IMR-90 (cell line): ENCODE data around the gene LRRTM4. TPM values are rescaled to one million over a fixed set of nuclear protein-coding genes. Genes with fewer than 3 reads are reported as not detected.

ENCODE experiments used
- ATAC-seq: fragments of 200-7000 bp; cut with Tn5 transposase; 2 replicates; pipeline ENCODE4 v1.9.1; 2020; ENCODE audit warnings: low read depth, mild to moderate bottlenecking, moderate library complexity
- BruUV-seq: library from RNA; stranded (reverse); fragments of 400-500 nt; replicated peaks from 2 replicates; lab custom pipeline; 2021; lab: Mats Ljungman, UMichigan
- CTCF ChIA-PET: fragments of 300-600 bp; formaldehyde crosslinking; extraction: SDS; loops from one replicate; lab custom pipeline; 2021; ENCODE audit warnings: antibody characterized with exemption; lab: Yijun Ruan, JAX
- POLR2A ChIA-PET: fragments of 300-600 bp; sonication (Branson Sonifier 250); formaldehyde crosslinking; loops from one replicate; lab custom pipeline; 2022; ENCODE audit warnings: antibody characterized with exemption; ENCODE audit not compliant: unreplicated experiment; lab: Charles Lee
- DNase-seq: peaks from one replicate; pipeline ENCODE4 v3.0.0; 2013
- H2AFZ ChIP-seq: replicated peaks from 2 replicates; pipeline ENCODE3; 2013; ENCODE audit warnings: low read length, mild to moderate bottlenecking; ENCODE audit not compliant: poor library complexity
- H2AK5ac ChIP-seq: 2 replicates; pipeline ENCODE4 v1.6.1; 2013; ENCODE audit warnings: low read depth, low read length, inconsistent platforms
- H2AK9ac ChIP-seq: replicated peaks from 2 replicates; pipeline ENCODE3; 2013; ENCODE audit warnings: mild to moderate bottlenecking, low read depth, low read length, moderate library complexity; ENCODE audit not compliant: poor library complexity
- H2BK120ac ChIP-seq: 2 replicates; pipeline ENCODE4 v1.6.1; 2013; ENCODE audit warnings: low read depth, low read length, inconsistent platforms
- H2BK15ac ChIP-seq: 3 replicates; pipeline ENCODE4 v1.6.1; 2013; ENCODE audit warnings: low read depth, low read length, inconsistent platforms
- H2BK20ac ChIP-seq: 2 replicates; pipeline ENCODE4 v1.6.1; 2013; ENCODE audit warnings: low read depth, mild to moderate bottlenecking, inconsistent platforms, low read length, moderate library complexity
- H2BK5ac ChIP-seq: 2 replicates; pipeline ENCODE4 v1.6.1; 2013; ENCODE audit warnings: mild to moderate bottlenecking, low read depth, low read length, inconsistent platforms; ENCODE audit not compliant: poor library complexity, severe bottlenecking
- H3K14ac ChIP-seq: replicated peaks from 2 replicates; pipeline ENCODE4 v1.6.1; 2013; ENCODE audit warnings: low read depth, low read length, inconsistent platforms
- H3K18ac ChIP-seq: 2 replicates; pipeline ENCODE4 v1.6.1; 2013; ENCODE audit warnings: low read depth, low read length, control low read depth
- H3K23ac ChIP-seq: 2 replicates; pipeline ENCODE4 v1.6.1; 2013; ENCODE audit warnings: low read depth, low read length, inconsistent platforms
- H3K27ac ChIP-seq: 2 replicates; pipeline ENCODE4 v1.5.1; 2013; ENCODE audit warnings: mild to moderate bottlenecking, control low read depth, low read length; ENCODE audit not compliant: insufficient read depth
- H3K27me3 ChIP-seq: 2 replicates; pipeline ENCODE4 v1.6.1; 2013; ENCODE audit warnings: low read length; ENCODE audit not compliant: control insufficient read depth, insufficient read depth
- H3K36me3 ChIP-seq: 2 replicates; pipeline ENCODE4 v1.6.1; 2013; ENCODE audit warnings: low read length, mixed read lengths; ENCODE audit not compliant: control insufficient read depth, insufficient read depth
- H3K4ac ChIP-seq: 2 replicates; pipeline ENCODE4 v1.6.1; 2013; ENCODE audit warnings: low read depth, low read length, inconsistent platforms
- H3K4me1 ChIP-seq: 2 replicates; pipeline ENCODE4 v1.6.1; 2013; ENCODE audit warnings: low read length, mixed read lengths; ENCODE audit not compliant: control insufficient read depth, insufficient read depth
- H3K4me2 ChIP-seq: 2 replicates; pipeline ENCODE4 v1.6.1; 2013; ENCODE audit warnings: low read depth, mild to moderate bottlenecking, control low read depth, low read length, moderate library complexity
- H3K4me3 ChIP-seq: 2 replicates; pipeline ENCODE4 v1.5.1; 2013; ENCODE audit warnings: low read depth, mild to moderate bottlenecking, control low read depth, low read length, moderate library complexity; ENCODE audit not compliant: insufficient read depth
- H3K56ac ChIP-seq: 2 replicates; pipeline ENCODE4 v1.6.1; 2013; ENCODE audit warnings: low read length, inconsistent platforms; ENCODE audit not compliant: insufficient read depth; ENCODE audit errors: extremely low read depth
- H3K79me1 ChIP-seq, 2 experiments: 2 replicates each; pipeline ENCODE4 v1.6.1; 2013; ENCODE audit warnings: low read length in 2 of 2, inconsistent platforms in 1 of 2, low read depth in 1 of 2
- H3K9ac ChIP-seq: 2 replicates; pipeline ENCODE4 v1.6.1; 2013; ENCODE audit warnings: low read depth, low read length, control low read depth
- H3K9me1 ChIP-seq: 2 replicates; pipeline ENCODE4 v1.6.1; 2013; ENCODE audit warnings: low read length, inconsistent platforms; ENCODE audit not compliant: insufficient read depth
- H3K9me3 ChIP-seq: 2 replicates; pipeline ENCODE4 v1.6.1; 2013; ENCODE audit warnings: low read length; ENCODE audit not compliant: control insufficient read depth, insufficient read depth
- H4K20me1 ChIP-seq: 2 replicates; pipeline ENCODE4 v1.6.1; 2013; ENCODE audit warnings: low read length, inconsistent platforms; ENCODE audit not compliant: insufficient read depth
- H4K5ac ChIP-seq: 2 replicates; pipeline ENCODE4 v1.6.1; 2013; ENCODE audit warnings: mild to moderate bottlenecking, low read depth, low read length, control low read depth
- H4K8ac ChIP-seq, 2 experiments: 2 replicates each; pipeline ENCODE4 v1.6.1; 2013; ENCODE audit warnings: low read depth in 2 of 2, low read length in 2 of 2, control low read depth in 1 of 2, inconsistent platforms in 1 of 2
- H4K91ac ChIP-seq: 2 replicates; pipeline ENCODE4 v1.6.1; 2013; ENCODE audit warnings: low read depth, low read length, inconsistent platforms; ENCODE audit not compliant: insufficient read depth
- BHLHE40 ChIP-seq: fragments of 150-350 bp; IDR thresholded peaks from 2 replicates; pipeline ENCODE4 v1.6.1; 2016; ENCODE audit warnings: mild to moderate bottlenecking, low read depth, low read length
- CEBPB ChIP-seq: IDR thresholded peaks from 2 replicates; pipeline ENCODE4 v1.6.1; 2012; ENCODE audit warnings: low read depth, low read length, improper control_type of control experiment
- MAFK ChIP-seq: IDR thresholded peaks from 2 replicates; pipeline ENCODE4 v1.6.1; 2012; ENCODE audit warnings: low read depth, low read length, improper control_type of control experiment
- MAZ ChIP-seq: IDR thresholded peaks from 2 replicates; pipeline ENCODE4 v1.6.1; 2012; ENCODE audit warnings: low read depth, mild to moderate bottlenecking, low read length, improper control_type of control experiment, moderate library complexity, borderline replicate concordance
- RCOR1 ChIP-seq: IDR thresholded peaks from 2 replicates; pipeline ENCODE4 v1.6.1; 2012; ENCODE audit warnings: mild to moderate bottlenecking, low read length, improper control_type of control experiment; ENCODE audit not compliant: insufficient replicate concordance
- SMC3 ChIP-seq: fragments of 150-350 bp; IDR thresholded peaks from 2 replicates; pipeline ENCODE4 v1.6.1; 2016; ENCODE audit warnings: low read depth, mild to moderate bottlenecking, antibody characterized with exemption, low read length, moderate library complexity
- WGBS, 2 experiments: methylation state at CpG; one replicate each; pipeline versions ENCODE4 v1.1.5 to v1.1.7; 2013; ENCODE audit warnings: missing lambda C conversion rate in 2 of 2; ENCODE audit not compliant: insufficient read length in 1 of 2; ENCODE audit errors: extremely low coverage in 2 of 2; 5-methylcytosine and 5-hydroxymethylcytosine counted together
- dilution Hi-C: fragments of 300-500 bp; cut with HindIII; formaldehyde crosslinking; loops from one replicate; pipeline ENCODE4 v1.14.3; 2018; ENCODE audit warnings: low sequenced_read_pairs; ENCODE audit not compliant: unreplicated experiment
- in situ Hi-C: fragments of 300-500 bp; cut with MboI; formaldehyde crosslinking; loops from 3 replicates; pipeline ENCODE4 v1.14.3; 2019; ENCODE audit warnings: low sequenced_read_pairs, inconsistent platforms, mixed read lengths
- intact Hi-C: fragments of 100-400 bp; cut with micrococcal nuclease; formaldehyde crosslinking; loops from 2 replicates; pipeline ENCODE4 v1.10.0; 2022
- polyA plus RNA-seq, 3 experiments: library from polyadenylated mRNA; depleted of rRNA; stranded (reverse); fragments of >200 nt; gene quantifications; 2 replicates each; pipeline ENCODE4 v1.2.3, GENCODE V29; 2012; ENCODE audit warnings: low replicate concordance in 1 of 3
- total RNA-seq: library from RNA; depleted of rRNA; stranded (reverse); fragments of >200 nt; gene quantifications from 2 replicates; pipeline ENCODE4 v1.2.3, GENCODE V29; 2012
- TF ChIP-seq, protein P1 (sequence below): fragments of 150-350 bp; IDR thresholded peaks from 2 replicates; pipeline ENCODE4 v1.6.1; 2017; ENCODE audit warnings: mild to moderate bottlenecking, antibody characterized with exemption, low read length, low read depth

Gene LRRTM4
- total and polyA plus RNA-seq, 2 of the 4 experiments (the other 2 are of a cell fraction) = not detected

DNA sequence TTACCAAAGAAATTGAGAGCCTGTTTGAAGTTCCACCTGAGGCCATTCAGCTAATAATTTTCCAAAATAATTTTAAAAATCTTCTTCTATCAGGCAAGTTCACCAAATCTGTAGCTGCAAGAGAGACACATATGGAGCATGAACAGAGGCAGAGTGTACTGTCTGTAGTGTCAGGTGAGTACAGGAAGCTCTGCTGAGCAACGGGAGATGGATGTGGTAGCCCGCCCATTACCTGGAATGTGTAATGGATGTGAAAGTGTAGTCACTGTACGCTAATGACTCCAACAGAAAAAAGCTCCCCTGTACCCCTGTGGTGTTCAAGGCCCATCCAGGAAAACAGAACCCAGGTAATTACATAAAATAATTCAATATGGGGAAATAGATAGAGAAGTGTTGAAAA is 311.5 kb downstream of the LRRTM4 start:
- H2AFZ ChIP-seq = no peak overlapping the region
- H3K4ac ChIP-seq = no peak overlapping the region
- H2AK9ac ChIP-seq = no peak overlapping the region
- no peaks in the 10 kb centered on the region for H3K79me1 ChIP-seq
- whole genome bisulfite sequencing, 2 experiments = no CpG with 5 or more reads among the region's 3 CpGs
- CTCF ChIA-PET = no interaction called here
- intact Hi-C loops (no loop called here), in situ Hi-C loops (no loop called here), dilution Hi-C loops (no loop called here)
- no peaks in the 10 kb centered on the region for H3K9me3 ChIP-seq
- H3K4me2 ChIP-seq = no peak overlapping the region
- TF ChIP-seq SMC3 = no peak
- no peak for TF ChIP-seq BHLHE40
- TF ChIP-seq MAFK = no peak
- no peak for TF ChIP-seq RCOR1
- TF ChIP-seq CEBPB = no peak
- TF ChIP-seq MAZ = no peak
- TF ChIP-seq, protein P1, sequence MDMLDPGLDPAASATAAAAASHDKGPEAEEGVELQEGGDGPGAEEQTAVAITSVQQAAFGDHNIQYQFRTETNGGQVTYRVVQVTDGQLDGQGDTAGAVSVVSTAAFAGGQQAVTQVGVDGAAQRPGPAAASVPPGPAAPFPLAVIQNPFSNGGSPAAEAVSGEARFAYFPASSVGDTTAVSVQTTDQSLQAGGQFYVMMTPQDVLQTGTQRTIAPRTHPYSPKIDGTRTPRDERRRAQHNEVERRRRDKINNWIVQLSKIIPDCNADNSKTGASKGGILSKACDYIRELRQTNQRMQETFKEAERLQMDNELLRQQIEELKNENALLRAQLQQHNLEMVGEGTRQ = no peak
- no peak overlapping the region for H3K14ac ChIP-seq
- H3K4me3 ChIP-seq = no peak overlapping the region
- no peak overlapping the region for H3K27ac ChIP-seq
- H3K9me1 ChIP-seq = no peaks in the 10 kb centered on the region
- no peak overlapping the region for H2BK15ac ChIP-seq
- H4K91ac ChIP-seq = no peak overlapping the region
- H3K4me1 ChIP-seq = no peaks in the 10 kb centered on the region
- H3K56ac ChIP-seq = no peak overlapping the region
- no peaks in the 10 kb centered on the region for H3K36me3 ChIP-seq
- H3K9ac ChIP-seq = no peak overlapping the region
- H3K23ac ChIP-seq = no peak overlapping the region
- no peak overlapping the region for H3K18ac ChIP-seq
- H3K27me3 ChIP-seq = no peaks in the 10 kb centered on the region
- no TSS peak for BruUV-seq
- no peak overlapping the region for H4K8ac ChIP-seq
- POLR2A ChIA-PET = no interaction called here
- no peak overlapping the region for H2BK20ac ChIP-seq
- ATAC-seq = no peak
- no peak overlapping the region for H2AK5ac ChIP-seq
- no peak overlapping the region for H4K5ac ChIP-seq
- H4K20me1 ChIP-seq = no peaks in the 10 kb centered on the region
- no peak for DNase-seq
- H2BK120ac ChIP-seq = no peak overlapping the region
- H2BK5ac ChIP-seq = no peak overlapping the region
